Measurements from ENCODE around the gene LRRC26. TPM values are rescaled to one million over a fixed set of nuclear protein-coding genes. Genes with fewer than 3 reads are reported as not detected.

Gene LRRC26
- total RNA-seq, 1 donor from 2014 or later: not detected

DNA sequence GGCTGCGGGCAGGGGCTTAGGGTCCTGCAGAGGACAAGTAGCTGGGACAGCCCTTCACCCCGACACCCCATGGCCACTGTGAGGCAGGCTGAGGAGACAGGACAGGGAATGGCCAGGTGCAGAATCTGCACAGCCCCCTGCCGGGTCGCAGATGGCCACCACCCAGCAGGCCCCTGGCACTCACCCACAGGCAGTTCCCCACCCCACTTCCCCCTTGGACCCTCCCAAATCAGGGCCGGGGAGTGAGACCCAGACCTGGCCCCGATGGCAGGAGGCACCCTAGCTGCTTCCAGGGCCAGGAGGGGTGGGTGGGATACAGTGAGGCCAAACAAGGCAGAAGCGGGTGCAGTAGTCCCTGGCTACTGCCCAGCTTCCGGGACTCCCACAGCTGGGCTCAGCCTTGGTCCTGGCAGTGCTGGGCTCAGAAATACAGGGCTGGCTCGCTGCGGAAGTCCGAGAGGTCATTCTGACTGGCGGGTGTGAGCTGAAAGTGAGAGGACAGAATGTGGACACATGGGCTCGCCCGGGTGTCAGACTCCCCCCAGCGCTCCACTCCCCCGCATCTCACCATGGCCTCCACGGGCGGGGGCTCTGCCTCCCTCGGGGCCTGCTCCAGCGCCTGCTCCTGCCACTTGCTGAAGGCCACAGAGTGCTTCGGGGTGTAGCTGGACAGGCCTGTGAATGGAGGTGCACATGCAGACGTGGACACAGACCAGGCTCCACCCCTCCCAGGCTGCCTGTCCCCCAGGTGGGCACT is 22.0 kb upstream of the LRRC26 start:
- Histone ChIP-seq H3K4me3 (ENCODE audit: low read length in 3 of 3) (no peak overlapping the region), H3K9me3 (ENCODE audit: control insufficient read depth in 3 of 3, low read length in 3 of 3) (no peaks in the 10 kb centered on the region), H3K27ac (ENCODE audit: low read depth, low read length) (no peak overlapping the region), H3K27me3 (ENCODE audit: control insufficient read depth in 3 of 3, insufficient read depth in 3 of 3, low read length in 3 of 3) (no peaks in the 10 kb centered on the region), H3K36me3 (ENCODE audit: control insufficient read depth in 3 of 3, insufficient read depth in 3 of 3, low read length in 3 of 3) (peaks cover 19 to 26% (median 22%) of the 10 kb centered on the region in 3 donors), H3K4me1 (ENCODE audit: control insufficient read depth in 3 of 3, insufficient read depth in 3 of 3, low read length in 3 of 3) (peaks cover 30 to 73% (median 61%) of the 10 kb centered on the region in 3 donors), H3K9ac (ENCODE audit: low read depth in 1 of 3, low read length in 3 of 3) (peak overlapping the region in 1 of 3 donors; percentile 25)

DNA sequence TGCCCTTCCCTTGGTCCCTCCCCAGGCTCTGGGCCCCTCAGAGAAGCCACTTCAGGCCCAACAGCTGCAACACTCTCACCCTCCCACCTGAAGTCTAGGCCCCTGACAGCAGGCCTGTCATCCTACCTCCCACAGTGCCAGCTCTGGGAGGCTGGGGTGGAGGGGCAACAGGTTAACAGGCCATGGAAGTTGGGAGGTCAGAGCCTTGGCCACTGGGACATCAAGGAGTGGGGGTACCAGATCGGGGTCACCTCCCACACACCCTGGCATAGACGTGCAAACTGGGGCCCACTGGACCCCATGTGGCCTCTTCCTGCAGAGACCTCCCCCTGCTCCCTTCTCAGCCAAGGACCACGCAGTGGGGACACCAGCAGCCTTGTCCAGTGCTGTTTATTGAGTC is 21.4 kb upstream of the LRRC26 start:
- H3K4me1 ChIP-seq (ENCODE audit: control insufficient read depth in 3 of 3, insufficient read depth in 3 of 3, low read length in 3 of 3): peaks cover 37 to 75% (median 62%) of the 10 kb centered on the region in 3 donors
- no peak overlapping the region for H3K27ac ChIP-seq (ENCODE audit: low read depth, low read length)
- no peaks in the 10 kb centered on the region for H3K27me3 ChIP-seq (ENCODE audit: control insufficient read depth in 3 of 3, insufficient read depth in 3 of 3, low read length in 3 of 3)
- no peaks in the 10 kb centered on the region for H3K9me3 ChIP-seq (ENCODE audit: control insufficient read depth in 3 of 3, low read length in 3 of 3)
- no peak overlapping the region for H3K4me3 ChIP-seq (ENCODE audit: low read length in 3 of 3)
- peaks cover 21 to 31% (median 26%) of the 10 kb centered on the region in 3 donors for H3K36me3 ChIP-seq (ENCODE audit: control insufficient read depth in 3 of 3, insufficient read depth in 3 of 3, low read length in 3 of 3)
- H3K9ac ChIP-seq (ENCODE audit: low read depth in 1 of 3, low read length in 3 of 3): peak overlapping the region in 1 of 3 donors; percentile 25

DNA sequence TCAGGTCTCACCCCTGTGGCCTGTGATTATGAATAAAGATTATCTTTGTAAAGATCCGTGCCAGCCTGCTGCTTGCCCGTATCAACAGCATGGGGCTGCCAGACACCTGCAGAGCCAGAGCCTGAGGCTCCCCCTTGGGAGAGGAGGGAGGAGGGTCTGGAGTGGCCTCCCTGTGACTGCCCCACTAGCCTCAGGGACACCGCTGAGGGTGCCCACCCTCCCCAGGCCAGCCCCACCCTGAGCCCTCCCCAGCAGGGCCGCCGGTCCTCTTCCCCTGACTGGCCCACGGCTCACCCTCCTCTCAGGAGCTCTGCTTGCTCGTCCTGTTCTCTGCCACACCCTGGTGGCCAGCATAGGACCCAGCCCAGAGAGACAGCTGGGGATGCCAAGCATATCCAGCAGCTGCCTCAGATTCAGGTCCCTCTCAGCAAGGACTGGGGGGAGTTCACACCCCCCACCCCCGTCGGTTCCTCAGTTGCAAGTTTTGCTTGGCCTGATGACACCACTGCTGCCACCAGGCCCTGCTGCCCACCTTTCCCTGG is 20.5 kb upstream of the LRRC26 start:
- no peaks in the 10 kb centered on the region for H3K27me3 ChIP-seq (ENCODE audit: control insufficient read depth in 3 of 3, insufficient read depth in 3 of 3, low read length in 3 of 3)
- peaks cover 42 to 75% (median 61%) of the 10 kb centered on the region in 3 donors for H3K4me1 ChIP-seq (ENCODE audit: control insufficient read depth in 3 of 3, insufficient read depth in 3 of 3, low read length in 3 of 3)
- H3K4me3 ChIP-seq (ENCODE audit: low read length in 3 of 3): peak overlapping the region in 1 of 3 donors; percentile 99
- H3K36me3 ChIP-seq (ENCODE audit: control insufficient read depth in 3 of 3, insufficient read depth in 3 of 3, low read length in 3 of 3): peaks cover 26 to 40% (median 34%) of the 10 kb centered on the region in 3 donors
- peak overlapping the region in 2 of 3 donors; percentile 95 to 97 for H3K9ac ChIP-seq (ENCODE audit: low read depth in 1 of 3, low read length in 3 of 3)
- H3K27ac ChIP-seq (ENCODE audit: low read depth, low read length): peak overlapping the region; percentile 90
- no peaks in the 10 kb centered on the region for H3K9me3 ChIP-seq (ENCODE audit: control insufficient read depth in 3 of 3, low read length in 3 of 3)

DNA sequence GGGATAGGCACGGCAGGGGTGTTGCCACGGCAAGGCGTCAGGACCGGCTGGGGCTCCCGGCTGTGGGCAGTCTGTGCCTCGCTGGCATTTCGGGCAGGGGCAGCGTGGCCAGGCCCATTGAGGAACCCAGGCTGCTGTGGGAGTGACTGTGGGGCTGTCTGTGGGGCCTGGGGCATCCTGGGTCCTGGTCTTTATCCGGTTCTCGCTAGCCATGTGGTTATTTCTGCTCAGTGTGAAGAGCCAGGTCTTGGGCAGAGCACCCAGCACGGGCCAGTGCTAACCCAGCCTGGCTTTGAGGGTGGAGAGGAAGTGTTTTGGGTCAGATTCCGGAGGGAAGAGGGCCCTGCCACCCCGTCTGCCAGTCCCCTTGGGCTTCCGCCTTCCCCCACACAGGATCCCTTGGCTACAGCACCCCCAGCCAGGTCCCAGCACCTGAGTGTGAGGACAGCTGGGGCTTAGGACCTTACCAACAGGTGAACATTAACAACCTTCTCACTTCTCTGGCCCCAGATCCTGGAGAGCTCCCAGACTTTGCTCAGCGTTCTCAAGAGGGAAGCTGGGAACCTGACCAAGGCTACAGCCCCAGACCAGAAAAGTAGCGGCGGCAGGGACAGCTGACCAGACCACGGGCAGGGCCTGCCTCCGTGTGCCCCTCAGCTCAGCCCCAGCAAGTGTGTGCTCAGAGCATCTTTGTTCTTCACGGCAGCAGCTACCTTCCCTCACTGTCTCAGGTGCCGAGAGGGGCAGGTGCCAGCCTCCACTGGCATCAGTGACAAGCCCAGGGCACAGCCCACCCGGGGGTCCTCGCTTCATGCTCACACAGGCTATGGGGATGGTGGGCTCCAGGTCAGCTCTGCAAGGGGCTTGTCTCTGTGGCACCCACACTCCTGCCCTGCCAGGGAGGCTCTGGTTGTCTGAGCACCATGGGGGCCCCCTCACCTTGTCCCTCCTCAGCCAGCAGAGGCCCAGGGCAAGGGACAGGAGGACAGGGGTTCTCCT is 19.7 kb upstream of the LRRC26 start:
- peak overlapping the region; percentile 90 for H3K27ac ChIP-seq (ENCODE audit: low read depth, low read length)
- H3K4me3 ChIP-seq (ENCODE audit: low read length in 3 of 3): peak overlapping the region; percentile 91 to 99 (median 96)
- peaks cover 29 to 47% (median 39%) of the 10 kb centered on the region in 3 donors for H3K36me3 ChIP-seq (ENCODE audit: control insufficient read depth in 3 of 3, insufficient read depth in 3 of 3, low read length in 3 of 3)
- peaks cover 42 to 71% (median 53%) of the 10 kb centered on the region in 3 donors for H3K4me1 ChIP-seq (ENCODE audit: control insufficient read depth in 3 of 3, insufficient read depth in 3 of 3, low read length in 3 of 3)
- H3K27me3 ChIP-seq (ENCODE audit: control insufficient read depth in 3 of 3, insufficient read depth in 3 of 3, low read length in 3 of 3): no peaks in the 10 kb centered on the region
- H3K9ac ChIP-seq (ENCODE audit: low read depth in 1 of 3, low read length in 3 of 3): peak overlapping the region; percentile 85 to 97 (median 95)
- no peaks in the 10 kb centered on the region for H3K9me3 ChIP-seq (ENCODE audit: control insufficient read depth in 3 of 3, low read length in 3 of 3)

DNA sequence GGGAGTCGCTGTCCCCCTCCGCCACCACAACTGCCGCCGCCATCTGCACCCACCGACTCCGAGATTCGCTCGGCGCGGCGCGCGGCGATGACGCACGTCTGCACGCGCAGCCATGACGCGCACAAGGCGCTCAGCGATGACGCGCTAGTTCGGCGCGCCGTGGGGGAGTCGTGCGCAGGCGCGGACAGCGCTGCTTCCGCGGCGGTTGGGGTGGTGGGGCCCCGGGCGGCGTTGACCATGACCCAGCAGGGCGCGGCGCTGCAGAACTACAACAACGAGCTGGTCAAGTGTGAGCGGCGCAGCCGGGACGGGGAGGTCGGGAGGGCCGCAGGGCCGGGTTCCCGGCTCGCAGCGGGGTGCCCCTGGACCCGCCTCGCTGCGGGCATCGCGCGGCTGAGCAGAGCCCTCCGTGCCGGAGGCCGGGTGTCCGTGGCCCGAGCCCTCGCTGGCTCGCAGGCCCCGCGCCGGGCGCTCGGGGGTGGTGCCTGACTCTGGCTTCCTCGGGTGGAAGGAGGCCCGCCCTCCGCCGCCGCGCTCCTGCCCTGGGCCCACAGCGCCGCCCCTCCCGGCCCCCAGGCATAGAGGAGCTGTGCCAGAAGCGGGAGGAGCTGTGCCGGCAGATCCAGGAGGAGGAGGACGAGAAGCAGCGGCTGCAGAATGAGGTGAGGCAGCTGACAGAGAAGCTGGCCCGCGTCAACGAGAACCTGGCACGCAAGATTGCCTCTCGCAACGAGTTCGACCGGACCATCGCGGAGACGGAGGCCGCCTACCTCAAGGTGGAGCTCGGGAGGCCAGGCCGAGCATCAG is 18.8 kb upstream of the LRRC26 start, which contains the start of the genes ANAPC2 and SSNA1:
TSS of gene ANAPC2 (minus strand) at position 71 of the 807 bp plus-strand sequence. CDS start at position 43, 28 bp downstream.
TSS of gene SSNA1 (plus strand) at position 187 of the 807 bp plus-strand sequence. CDS start at position 238, 51 bp downstream.
- H3K9me3 ChIP-seq (ENCODE audit: control insufficient read depth in 3 of 3, low read length in 3 of 3): no peaks in the 10 kb centered on the region
- H3K27ac ChIP-seq (ENCODE audit: low read depth, low read length): peak within 1 kb of the TSS; percentile 90
- H3K27me3 ChIP-seq (ENCODE audit: control insufficient read depth in 3 of 3, insufficient read depth in 3 of 3, low read length in 3 of 3): no peaks in the 10 kb centered on the region
- H3K9ac ChIP-seq (ENCODE audit: low read depth in 1 of 3, low read length in 3 of 3): peak within 1 kb of the TSS; percentile 85 to 97 (median 95)
- H3K4me3 ChIP-seq (ENCODE audit: low read length in 3 of 3): peak within 1 kb of the TSS; percentile 91 to 99 (median 96)
- H3K4me1 ChIP-seq (ENCODE audit: control insufficient read depth in 3 of 3, insufficient read depth in 3 of 3, low read length in 3 of 3): peaks cover 42 to 62% (median 44%) of the 10 kb centered on the region in 3 donors
- H3K36me3 ChIP-seq (ENCODE audit: control insufficient read depth in 3 of 3, insufficient read depth in 3 of 3, low read length in 3 of 3): peaks cover 38 to 54% (median 48%) of the 10 kb centered on the region in 3 donors

DNA sequence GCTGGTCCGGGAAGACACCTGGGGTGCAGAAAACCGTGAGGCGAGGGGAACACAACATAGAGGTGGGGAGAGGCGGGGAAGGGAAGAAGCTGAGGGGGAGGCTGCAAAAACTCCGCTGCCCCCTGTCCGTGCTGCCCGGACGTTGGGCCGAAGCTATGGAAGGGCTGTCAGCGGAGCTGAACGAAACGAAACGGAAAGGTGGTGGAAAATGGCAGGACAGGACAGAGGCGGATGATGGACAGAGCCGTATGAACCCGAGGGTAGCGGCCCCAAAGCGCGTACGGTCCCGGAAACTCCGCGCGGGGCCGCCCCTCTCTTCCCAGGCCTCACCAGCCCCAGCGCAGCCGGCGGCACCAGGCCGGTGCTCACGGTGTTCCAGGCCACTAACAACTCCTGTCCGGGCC is 18.2 kb upstream of the LRRC26 start:
- H3K9ac ChIP-seq (ENCODE audit: low read depth in 1 of 3, low read length in 3 of 3): peak overlapping the region; percentile 83 to 97 (median 95)
- peak overlapping the region; percentile 90 for H3K27ac ChIP-seq (ENCODE audit: low read depth, low read length)
- H3K36me3 ChIP-seq (ENCODE audit: control insufficient read depth in 3 of 3, insufficient read depth in 3 of 3, low read length in 3 of 3): peaks cover 44 to 60% (median 54%) of the 10 kb centered on the region in 3 donors
- no peaks in the 10 kb centered on the region for H3K9me3 ChIP-seq (ENCODE audit: control insufficient read depth in 3 of 3, low read length in 3 of 3)
- H3K4me1 ChIP-seq (ENCODE audit: control insufficient read depth in 3 of 3, insufficient read depth in 3 of 3, low read length in 3 of 3): peaks cover 42 to 61% (median 42%) of the 10 kb centered on the region in 3 donors
- no peaks in the 10 kb centered on the region for H3K27me3 ChIP-seq (ENCODE audit: control insufficient read depth in 3 of 3, insufficient read depth in 3 of 3, low read length in 3 of 3)
- H3K4me3 ChIP-seq (ENCODE audit: low read length in 3 of 3): peak overlapping the region; percentile 91 to 99 (median 96)

DNA sequence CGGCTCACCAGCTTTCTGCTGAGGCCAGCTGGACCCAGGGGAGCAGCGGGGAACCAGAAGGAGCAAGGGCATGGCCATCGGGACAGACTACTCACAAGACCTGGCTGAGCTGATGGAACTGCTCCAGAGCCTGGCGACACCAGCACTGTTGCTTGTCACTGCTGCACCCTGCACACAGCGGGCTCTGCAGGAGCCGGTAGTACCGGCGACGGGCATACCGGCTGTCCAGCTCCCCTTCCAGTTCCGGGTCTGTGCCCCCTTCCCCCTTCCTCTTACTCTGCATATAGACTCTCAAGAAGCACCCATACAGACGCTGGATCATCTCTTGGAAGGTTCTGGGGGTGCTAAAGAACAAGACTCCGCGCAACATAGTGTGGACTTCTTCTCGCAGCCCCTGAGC is 17.5 kb upstream of the LRRC26 start:
- Histone ChIP-seq H3K9me3 (ENCODE audit: control insufficient read depth in 3 of 3, low read length in 3 of 3) (no peaks in the 10 kb centered on the region), H3K9ac (ENCODE audit: low read depth in 1 of 3, low read length in 3 of 3) (peak overlapping the region; percentile 83 to 97 (median 95)), H3K4me1 (ENCODE audit: control insufficient read depth in 3 of 3, insufficient read depth in 3 of 3, low read length in 3 of 3) (peaks cover 42 to 61% (median 42%) of the 10 kb centered on the region in 3 donors), H3K4me3 (ENCODE audit: low read length in 3 of 3) (peak overlapping the region; percentile 91 to 99 (median 96)), H3K27me3 (ENCODE audit: control insufficient read depth in 3 of 3, insufficient read depth in 3 of 3, low read length in 3 of 3) (no peaks in the 10 kb centered on the region), H3K36me3 (ENCODE audit: control insufficient read depth in 3 of 3, insufficient read depth in 3 of 3, low read length in 3 of 3) (peaks cover 51 to 67% (median 61%) of the 10 kb centered on the region in 3 donors), H3K27ac (ENCODE audit: low read depth, low read length) (no peak overlapping the region)

DNA sequence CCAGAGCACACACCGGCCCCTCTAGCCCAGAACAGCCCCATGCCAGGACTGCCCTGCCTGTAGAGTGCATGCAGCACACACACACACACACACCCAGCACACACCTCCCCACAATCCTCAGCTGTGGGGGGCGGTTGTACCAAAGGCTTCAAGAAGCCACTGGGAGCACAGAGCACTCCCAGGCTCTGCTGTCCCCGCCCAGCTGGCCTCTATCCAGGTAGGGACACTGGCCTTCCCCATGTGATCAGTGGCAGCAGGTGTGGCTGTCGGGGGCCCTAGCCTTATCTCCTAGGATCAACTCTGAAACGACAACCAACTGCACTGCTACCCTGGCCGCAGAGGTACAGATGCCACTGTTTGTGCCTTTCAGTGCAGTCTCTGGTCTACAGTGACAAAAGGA is 16.5 kb upstream of the LRRC26 start:
- H3K27ac ChIP-seq (ENCODE audit: low read depth, low read length): no peak overlapping the region
- peak overlapping the region in 2 of 3 donors; percentile 6 to 95 for H3K9ac ChIP-seq (ENCODE audit: low read depth in 1 of 3, low read length in 3 of 3)
- no peaks in the 10 kb centered on the region for H3K27me3 ChIP-seq (ENCODE audit: control insufficient read depth in 3 of 3, insufficient read depth in 3 of 3, low read length in 3 of 3)
- peaks cover 42 to 59% (median 42%) of the 10 kb centered on the region in 3 donors for H3K4me1 ChIP-seq (ENCODE audit: control insufficient read depth in 3 of 3, insufficient read depth in 3 of 3, low read length in 3 of 3)
- no peaks in the 10 kb centered on the region for H3K9me3 ChIP-seq (ENCODE audit: control insufficient read depth in 3 of 3, low read length in 3 of 3)
- H3K4me3 ChIP-seq (ENCODE audit: low read length in 3 of 3): peak overlapping the region; percentile 91 to 99 (median 96)
- H3K36me3 ChIP-seq (ENCODE audit: control insufficient read depth in 3 of 3, insufficient read depth in 3 of 3, low read length in 3 of 3): peaks cover 55 to 72% (median 65%) of the 10 kb centered on the region in 3 donors

Measured in skeletal muscle tissue (tissue), 4 donors.